Thyroid gland (tissue), 4 donors: Measurements from ENCODE around the gene CAPN13. TPM values are rescaled to one million over a fixed set of nuclear protein-coding genes. Genes with fewer than 3 reads are reported as not detected.

Experiments
- DNase-seq, 2 donors: peaks; one replicate each; pipeline ENCODE4 v3.0.0-alpha.2; 2019
- H3K27ac ChIP-seq, 3 donors: fragments of 200-600 bp; sonication (generic); 1 replicate in 2 of 3; 2 replicates in 1 of 3; pipeline ENCODE4 v1.5.1; 2016 to 2019; ENCODE audit warnings: mild to moderate bottlenecking in 1 of 3, moderate library complexity in 1 of 3
- H3K27me3 ChIP-seq: fragments of 200-600 bp; sonication (generic); one replicate; pipeline ENCODE4 v1.5.1; 2019
- H3K36me3 ChIP-seq, 2 donors: fragments of 200-600 bp; sonication (generic); one replicate each; pipeline ENCODE4 v1.5.1; 2016 to 2019
- H3K4me1 ChIP-seq, 2 donors: fragments of 200-600 bp; sonication (generic); one replicate each; pipeline ENCODE4 v1.5.1; 2017 to 2019
- H3K4me3 ChIP-seq, 3 donors: fragments of 200-600 bp; sonication (generic); replicated peaks in 1 of 3; 1 replicate in 2 of 3; 2 replicates in 1 of 3; pipeline ENCODE4 v1.5.1; 2016; ENCODE audit warnings: mild to moderate bottlenecking in 1 of 3
- H3K9me3 ChIP-seq: fragments of 200-600 bp; sonication (generic); one replicate; pipeline ENCODE4 v1.5.1; 2017
- CTCF ChIP-seq, 6 experiments: fragments of 200-600 bp in 3 of 6; fragments of 450-650 bp in 3 of 6; sonication (generic) in 3 of 6; IDR thresholded peaks; one replicate each; pipeline ENCODE4 v1.5.1; 2016 to 2019; ENCODE audit warnings: antibody characterized with exemption in 6 of 6, mild to moderate bottlenecking in 2 of 6, inconsistent platforms in 1 of 6, moderate library complexity in 1 of 6
- POLR2A ChIP-seq, 2 donors: fragments of 450-650 bp; IDR thresholded peaks; one replicate each; pipeline ENCODE4 v1.6.1; 2017; ENCODE audit warnings: antibody characterized with exemption in 2 of 2, mild to moderate bottlenecking in 2 of 2, moderate library complexity in 1 of 2
- WGBS, 2 donors: methylation state at CpG; one replicate each; pipeline ENCODE4 v1.1.5; 2017; 5-methylcytosine and 5-hydroxymethylcytosine counted together
- intact Hi-C: fragments of 100-400 bp; cut with DNase I; formaldehyde crosslinking; loops from one replicate; pipeline ENCODE4 v1.15.1; 2023
- total RNA-seq, 4 donors: library from RNA; depleted of rRNA; stranded (reverse); fragments of >200 nt; gene quantifications; one replicate each; pipeline ENCODE4 v1.2.3, GENCODE V29; 2016

Gene CAPN13
- total RNA-seq, 4 donors from 2014 or later: 3.0 TPM; not detected in 3

GRCh38 chr2:30759481-30759880 is 47.8 kb downstream of the CAPN13 start:
- WGBS, 2 donors: 92% methylated on average over 14 of the region's 14 CpGs
- no peak overlapping the region for H3K27ac ChIP-seq
- H3K9me3 ChIP-seq: no peaks in the 10 kb centered on the region
- H3K4me3 ChIP-seq: no peak overlapping the region
- TF ChIP-seq POLR2A (IDR thresholded peaks at IDR 0.05) (no peak), CTCF (IDR thresholded peaks at IDR 0.05) (no peak)
- H3K27me3 ChIP-seq: no peaks in the 10 kb centered on the region
- no peaks in the 10 kb centered on the region for H3K4me1 ChIP-seq
- intact Hi-C loops: no loop called here
- no peaks in the 10 kb centered on the region for H3K36me3 ChIP-seq
- DNase-seq: no peak

- H3K4me1 ChIP-seq: no peaks in the 10 kb centered on the region
- no peaks in the 10 kb centered on the region for H3K36me3 ChIP-seq
- H3K4me3 ChIP-seq: no peak overlapping the region
- DNase-seq: no peak
- intact Hi-C loops: no loop called here
- H3K9me3 ChIP-seq: no peaks in the 10 kb centered on the region
- no peak for TF ChIP-seq CTCF (IDR thresholded peaks at IDR 0.05)
- TF ChIP-seq POLR2A (IDR thresholded peaks at IDR 0.05): no peak
- no peak overlapping the region for H3K27ac ChIP-seq
- 45 to 66% methylated on average over 5 to 6 of the region's 6 CpGs for WGBS, 2 donors
- no peaks in the 10 kb centered on the region for H3K27me3 ChIP-seq
Observed at GRCh38 chr2:30758191-30758651, 49.0 kb downstream of the CAPN13 start.

- Histone ChIP-seq H3K4me1 (no peaks in the 10 kb centered on the region), H3K27me3 (no peaks in the 10 kb centered on the region), H3K9me3 (no peaks in the 10 kb centered on the region), H3K4me3 (no peak overlapping the region), H3K36me3 (no peaks in the 10 kb centered on the region), H3K27ac (no peak overlapping the region)
- WGBS, 2 donors: 86 to 87% methylated on average over 11 of the region's 11 CpGs
- TF ChIP-seq POLR2A (IDR thresholded peaks at IDR 0.05): no peak
- TF ChIP-seq CTCF (IDR thresholded peaks at IDR 0.05): no peak
- intact Hi-C loops: no loop called here
- DNase-seq: no peak
Observed at GRCh38 chr2:30757749-30758148, 49.5 kb downstream of the CAPN13 start.

- no peak for TF ChIP-seq POLR2A (IDR thresholded peaks at IDR 0.05)
- TF ChIP-seq CTCF (IDR thresholded peaks at IDR 0.05): no peak
- no peak overlapping the region for H3K4me3 ChIP-seq
- DNase-seq: no peak
- no peaks in the 10 kb centered on the region for H3K36me3 ChIP-seq
- no peaks in the 10 kb centered on the region for H3K4me1 ChIP-seq
- intact Hi-C loops: no loop called here
- H3K27me3 ChIP-seq: no peaks in the 10 kb centered on the region
- WGBS, 2 donors: 73 to 80% methylated on average over 8 to 9 of the region's 9 CpGs
- H3K9me3 ChIP-seq: no peaks in the 10 kb centered on the region
- no peak overlapping the region for H3K27ac ChIP-seq
Observed at GRCh38 chr2:30756971-30757370, 50.3 kb downstream of the CAPN13 start.

GRCh38 chr2:30756051-30756719 is 51.1 kb downstream of the CAPN13 start:
- no peaks in the 10 kb centered on the region for H3K27me3 ChIP-seq
- intact Hi-C loops: no loop called here
- H3K4me3 ChIP-seq: no peak overlapping the region
- TF ChIP-seq CTCF (IDR thresholded peaks at IDR 0.05): no peak
- TF ChIP-seq POLR2A (IDR thresholded peaks at IDR 0.05): no peak
- H3K4me1 ChIP-seq: no peaks in the 10 kb centered on the region
- no peaks in the 10 kb centered on the region for H3K9me3 ChIP-seq
- no peak for DNase-seq
- no peaks in the 10 kb centered on the region for H3K36me3 ChIP-seq
- WGBS, 2 donors: 41 to 42% methylated on average over 9 of the region's 9 CpGs
- H3K27ac ChIP-seq: no peak overlapping the region
